GM23338 (cell line): ENCODE data around the gene CHTF8. TPM values are rescaled to one million over a fixed set of nuclear protein-coding genes. Genes with fewer than 3 reads are reported as not detected.

Experiments used
- ATAC-seq: fragments of 200-7000 bp; cut with Tn5 transposase; 3 replicates; pipeline ENCODE4 v1.9.1; 2020
- DNase-seq: peaks from one replicate; pipeline ENCODE4 v3.0.0-alpha.2; 2015; ENCODE audit warnings: low spot score
- H2AFZ ChIP-seq: fragments of 200-600 bp; sonication (generic); 2 replicates; pipeline ENCODE4 v1.8.0; 2016; ENCODE audit warnings: antibody characterized with exemption, mild to moderate bottlenecking, moderate library complexity
- H3F3A ChIP-seq: fragments of 200-600 bp; sonication (generic); replicated peaks from 2 replicates; pipeline ENCODE4 v1.8.0; 2017; ENCODE audit warnings: antibody characterized with exemption, mixed run types, low read depth
- H3K27ac ChIP-seq: fragments of 200-600 bp; sonication (generic); 2 replicates; pipeline ENCODE4 v1.6.1; 2016; ENCODE audit warnings: low read depth
- H3K27me3 ChIP-seq: fragments of 200-600 bp; sonication (generic); 2 replicates; pipeline ENCODE4 v1.8.0; 2016; ENCODE audit warnings: mild to moderate bottlenecking, mixed run types, moderate library complexity; ENCODE audit not compliant: insufficient read depth
- H3K36me3 ChIP-seq: fragments of 200-600 bp; sonication (generic); 2 replicates; pipeline ENCODE4 v1.8.0; 2016; ENCODE audit warnings: mild to moderate bottlenecking; ENCODE audit not compliant: insufficient read depth
- H3K4me1 ChIP-seq: fragments of 200-600 bp; sonication (generic); 2 replicates; pipeline ENCODE4 v1.8.0; 2016; ENCODE audit warnings: mild to moderate bottlenecking, moderate library complexity; ENCODE audit not compliant: insufficient read depth
- H3K4me2 ChIP-seq: fragments of 200-600 bp; sonication (generic); 2 replicates; pipeline ENCODE4 v1.7.1; 2017; ENCODE audit warnings: mixed run types
- H3K4me3 ChIP-seq: fragments of 200-600 bp; sonication (generic); 2 replicates; pipeline ENCODE4 v1.6.1; 2016; ENCODE audit warnings: mixed run types
- H3K79me2 ChIP-seq: fragments of 200-600 bp; sonication (generic); replicated peaks from 2 replicates; pipeline ENCODE4 v1.8.0; 2017; ENCODE audit warnings: mild to moderate bottlenecking; ENCODE audit not compliant: insufficient read depth
- H3K9me2 ChIP-seq: fragments of 200-600 bp; sonication (generic); 2 replicates; pipeline ENCODE4 v1.8.0; 2017; ENCODE audit not compliant: insufficient read depth
- H4K20me1 ChIP-seq: fragments of 200-600 bp; sonication (generic); replicated peaks from 2 replicates; pipeline ENCODE4 v1.8.0; 2017; ENCODE audit warnings: mild to moderate bottlenecking; ENCODE audit not compliant: insufficient read depth
- H3K27ac Mint-ChIP-seq: 2 replicates; pipeline ENCODE4 v1.8.0; 2020; ENCODE audit warnings: inconsistent platforms, mild to moderate bottlenecking, moderate library complexity, mixed read lengths
- H3K27me3 Mint-ChIP-seq: 3 replicates; pipeline ENCODE4 v1.8.0; 2022; ENCODE audit warnings: low read depth, mild to moderate bottlenecking, moderate library complexity, mixed read lengths, inconsistent platforms; ENCODE audit not compliant: insufficient read depth, poor library complexity
- H3K36me3 Mint-ChIP-seq: 3 replicates; pipeline ENCODE4 v1.8.0; 2021; ENCODE audit warnings: low read depth, mild to moderate bottlenecking, inconsistent platforms, moderate library complexity, mixed read lengths
- H3K4me1 Mint-ChIP-seq: 3 replicates; pipeline ENCODE4 v1.8.0; 2020; ENCODE audit warnings: mild to moderate bottlenecking, inconsistent platforms, mixed read lengths
- H3K4me3 Mint-ChIP-seq: 3 replicates; pipeline ENCODE4 v1.8.0; 2021; ENCODE audit warnings: moderate library complexity, mild to moderate bottlenecking, inconsistent platforms, mixed read lengths
- H3K9me3 Mint-ChIP-seq: 3 replicates; pipeline ENCODE4 v1.8.0; 2020; ENCODE audit warnings: moderate library complexity, mild to moderate bottlenecking, inconsistent platforms, mixed read lengths
- CREB1 ChIP-seq: fragments of 250-450 bp; sonication (Bioruptor Pico); IDR thresholded peaks from 2 replicates; pipeline ENCODE4 v1.5.0; 2020; ENCODE audit warnings: low read depth, mild to moderate bottlenecking, moderate library complexity
- ETS1 ChIP-seq: IDR thresholded peaks from 2 replicates; pipeline ENCODE4 v1.6.1; 2016; ENCODE audit warnings: antibody characterized with exemption
- JUNB ChIP-seq: IDR thresholded peaks from one replicate; pipeline ENCODE4 v1.6.1; 2016; ENCODE audit warnings: antibody characterized with exemption; ENCODE audit not compliant: unreplicated experiment
- NANOG ChIP-seq: IDR thresholded peaks from 2 replicates; pipeline ENCODE4 v1.6.1; 2016; ENCODE audit warnings: antibody characterized with exemption, borderline replicate concordance
- POLR2AphosphoS5 ChIP-seq: IDR thresholded peaks from 2 replicates; pipeline ENCODE4 v1.6.1; 2016; ENCODE audit warnings: antibody characterized with exemption, low read depth
- STAT1 ChIP-seq: IDR thresholded peaks from one replicate; pipeline ENCODE4 v1.6.1; 2016; ENCODE audit warnings: antibody characterized with exemption; ENCODE audit not compliant: unreplicated experiment
- ZNF114 ChIP-seq: fragments of 250-450 bp; sonication (Bioruptor Pico); IDR thresholded peaks from 2 replicates; pipeline ENCODE4 v1.5.0; 2020; ENCODE audit warnings: mild to moderate bottlenecking, moderate library complexity
- ZNF331 ChIP-seq: fragments of 250-450 bp; sonication (Bioruptor Pico); IDR thresholded peaks from 2 replicates; pipeline ENCODE4 v1.5.0; 2020; ENCODE audit warnings: low read depth, mild to moderate bottlenecking, moderate library complexity
- ZNF462 ChIP-seq: fragments of 250-450 bp; sonication (Bioruptor Pico); IDR thresholded peaks from 2 replicates; pipeline ENCODE4 v1.5.0; 2020; ENCODE audit warnings: mild to moderate bottlenecking, moderate library complexity
- polyA plus RNA-seq: library from polyadenylated mRNA; unstranded; fragments of >200 nt; fragmentation: Nextera tagmentation; extraction: Ambion mirVana; gene quantifications from 2 replicates; pipeline ENCODE4 v1.2.1, GENCODE V29; 2016
- total RNA-seq: library from RNA; depleted of rRNA; stranded (reverse); fragments of >200 nt; shearing (Covaris generic); gene quantifications from 2 replicates; pipeline ENCODE4 v1.2.3, GENCODE V29; 2014

CHTF8 gene
- total and polyA plus RNA-seq, 2 experiments from 2014 or later, result 24.4 to 155 TPM

- H3K9me2 ChIP-seq, result no peaks in the 10 kb centered on the region
- H3K4me3 ChIP-seq, result no peak overlapping the region
- H3K27me3 Mint-ChIP-seq, result peaks cover 15% of the 10 kb centered on the region
- no peaks in the 10 kb centered on the region for H3K27me3 ChIP-seq
- H3K27ac Mint-ChIP-seq, result no peak overlapping the region
- peak overlapping the region; percentile 88 for H3K27ac ChIP-seq
- no peaks in the 10 kb centered on the region for H3K79me2 ChIP-seq
- ATAC-seq (no peak), DNase-seq (no peak)
- H3K4me3 Mint-ChIP-seq, result no peak overlapping the region
- H3K4me2 ChIP-seq, result peak overlapping the region; percentile 56
- H3K9me3 Mint-ChIP-seq, result peaks cover 3% of the 10 kb centered on the region; the same call in 1 of the 3 replicates
- peaks cover 50% of the 10 kb centered on the region for H3K4me1 ChIP-seq
- TF ChIP-seq STAT1, result no peak
- TF ChIP-seq ZNF114 (CRISPR knock-in tag), result no peak
- no peak for TF ChIP-seq JUNB
- TF ChIP-seq ETS1, result no peak
- no peak for TF ChIP-seq ZNF462 (CRISPR knock-in tag)
- no peak for TF ChIP-seq CREB1
- TF ChIP-seq ZNF331 (CRISPR knock-in tag), result no peak
- no peak for TF ChIP-seq POLR2AphosphoS5
- no peak for TF ChIP-seq NANOG
- H3K36me3 Mint-ChIP-seq, result no peaks in the 10 kb centered on the region
- no peaks in the 10 kb centered on the region for H4K20me1 ChIP-seq
- peaks cover 39% of the 10 kb centered on the region for H3K4me1 Mint-ChIP-seq
- no peaks in the 10 kb centered on the region for H3K36me3 ChIP-seq
- H3F3A ChIP-seq, result peaks cover 12% of the 10 kb centered on the region
- H2AFZ ChIP-seq, result no peak overlapping the region
Measured at GRCh38 chr16:69071036-69071435, 61.4 kb downstream of the CHTF8 start.
